SK-N-SH (cell line): Measurements from ENCODE around the gene BRICD5.

Experiments
- ELF1 ChIP-seq: IDR thresholded peaks from 2 replicates; pipeline ENCODE4 v1.4.0; 2012
- EP300 ChIP-seq, 2 experiments: IDR thresholded peaks; 2 replicates each; pipeline versions ENCODE4 v1.4.0 to v1.6.1; 2012; ENCODE audit warnings: borderline replicate concordance in 1 of 2, low read depth in 1 of 2, low read length in 1 of 2
- FOXM1 ChIP-seq: IDR thresholded peaks from 2 replicates; pipeline ENCODE4 v1.4.0; 2012; ENCODE audit warnings: low read depth, mild to moderate bottlenecking
- JUND ChIP-seq: IDR thresholded peaks from 2 replicates; pipeline ENCODE4 v1.4.0; 2012
- NFIC ChIP-seq: IDR thresholded peaks from 2 replicates; pipeline ENCODE4 v1.4.0; 2012; ENCODE audit warnings: borderline replicate concordance
- POLR2AphosphoS5 ChIP-seq: IDR thresholded peaks from 2 replicates; pipeline ENCODE4 v1.6.1; 2012; ENCODE audit warnings: low read depth, low read length
- TCF12 ChIP-seq: IDR thresholded peaks from 2 replicates; pipeline ENCODE4 v1.4.0; 2012
- TEAD4 ChIP-seq: IDR thresholded peaks from 2 replicates; pipeline ENCODE4 v1.4.0; 2012; ENCODE audit warnings: mild to moderate bottlenecking, borderline replicate concordance; ENCODE audit not compliant: insufficient read depth
- YY1 ChIP-seq: IDR thresholded peaks from 2 replicates; pipeline ENCODE4 v1.4.0; 2012; ENCODE audit warnings: low read depth, mild to moderate bottlenecking
- TF ChIP-seq, protein P1 (sequence below): fragments of 200-600 bp; sonication (generic); IDR thresholded peaks from 2 replicates; pipeline ENCODE4 v1.6.1; 2017; ENCODE audit warnings: antibody characterized with exemption, mild to moderate bottlenecking, moderate library complexity
- TF ChIP-seq, protein P2 (sequence below): fragments of 150-350 bp; IDR thresholded peaks from 2 replicates; pipeline ENCODE4 v1.6.1; 2017; ENCODE audit warnings: antibody characterized with exemption, low read length, low read depth, borderline replicate concordance
- TF ChIP-seq, protein P3 (sequence below): IDR thresholded peaks from 2 replicates; pipeline ENCODE4 v1.6.1; 2012; ENCODE audit warnings: mild to moderate bottlenecking, low read depth, low read length, moderate library complexity

DNA sequence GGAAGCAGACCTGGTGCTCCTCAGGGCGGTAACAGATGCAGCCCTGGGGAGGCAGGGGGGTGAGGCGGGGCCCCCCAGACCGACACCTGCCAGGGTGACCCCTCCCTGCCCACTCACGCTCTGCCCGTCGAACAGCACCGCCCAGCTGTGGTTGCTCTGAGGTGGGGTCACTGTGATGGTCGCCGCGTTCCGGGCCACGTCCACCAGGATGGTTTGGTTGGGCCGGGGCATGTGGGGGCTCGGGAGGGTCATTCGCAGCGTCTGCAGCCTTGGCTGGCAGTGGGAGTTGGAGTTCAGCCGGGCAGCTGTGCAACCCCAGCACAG lies 692 bp downstream of the BRICD5 start:
- TF ChIP-seq ELF1 (no peak), YY1 (no peak), EP300 (IDR thresholded peaks at IDR 0.05; ENCODE audit: borderline replicate concordance in 1 of 2, low read depth in 1 of 2, low read length in 1 of 2) (no peak), NFIC (no peak), FOXM1 (no peak), POLR2AphosphoS5 (no peak), JUND (no peak), TEAD4 (no peak), TCF12 (no peak)
- TF ChIP-seq, protein P1, sequence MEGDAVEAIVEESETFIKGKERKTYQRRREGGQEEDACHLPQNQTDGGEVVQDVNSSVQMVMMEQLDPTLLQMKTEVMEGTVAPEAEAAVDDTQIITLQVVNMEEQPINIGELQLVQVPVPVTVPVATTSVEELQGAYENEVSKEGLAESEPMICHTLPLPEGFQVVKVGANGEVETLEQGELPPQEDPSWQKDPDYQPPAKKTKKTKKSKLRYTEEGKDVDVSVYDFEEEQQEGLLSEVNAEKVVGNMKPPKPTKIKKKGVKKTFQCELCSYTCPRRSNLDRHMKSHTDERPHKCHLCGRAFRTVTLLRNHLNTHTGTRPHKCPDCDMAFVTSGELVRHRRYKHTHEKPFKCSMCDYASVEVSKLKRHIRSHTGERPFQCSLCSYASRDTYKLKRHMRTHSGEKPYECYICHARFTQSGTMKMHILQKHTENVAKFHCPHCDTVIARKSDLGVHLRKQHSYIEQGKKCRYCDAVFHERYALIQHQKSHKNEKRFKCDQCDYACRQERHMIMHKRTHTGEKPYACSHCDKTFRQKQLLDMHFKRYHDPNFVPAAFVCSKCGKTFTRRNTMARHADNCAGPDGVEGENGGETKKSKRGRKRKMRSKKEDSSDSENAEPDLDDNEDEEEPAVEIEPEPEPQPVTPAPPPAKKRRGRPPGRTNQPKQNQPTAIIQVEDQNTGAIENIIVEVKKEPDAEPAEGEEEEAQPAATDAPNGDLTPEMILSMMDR: no peak
- TF ChIP-seq, protein P2, sequence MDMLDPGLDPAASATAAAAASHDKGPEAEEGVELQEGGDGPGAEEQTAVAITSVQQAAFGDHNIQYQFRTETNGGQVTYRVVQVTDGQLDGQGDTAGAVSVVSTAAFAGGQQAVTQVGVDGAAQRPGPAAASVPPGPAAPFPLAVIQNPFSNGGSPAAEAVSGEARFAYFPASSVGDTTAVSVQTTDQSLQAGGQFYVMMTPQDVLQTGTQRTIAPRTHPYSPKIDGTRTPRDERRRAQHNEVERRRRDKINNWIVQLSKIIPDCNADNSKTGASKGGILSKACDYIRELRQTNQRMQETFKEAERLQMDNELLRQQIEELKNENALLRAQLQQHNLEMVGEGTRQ: no peak
- TF ChIP-seq, protein P3, sequence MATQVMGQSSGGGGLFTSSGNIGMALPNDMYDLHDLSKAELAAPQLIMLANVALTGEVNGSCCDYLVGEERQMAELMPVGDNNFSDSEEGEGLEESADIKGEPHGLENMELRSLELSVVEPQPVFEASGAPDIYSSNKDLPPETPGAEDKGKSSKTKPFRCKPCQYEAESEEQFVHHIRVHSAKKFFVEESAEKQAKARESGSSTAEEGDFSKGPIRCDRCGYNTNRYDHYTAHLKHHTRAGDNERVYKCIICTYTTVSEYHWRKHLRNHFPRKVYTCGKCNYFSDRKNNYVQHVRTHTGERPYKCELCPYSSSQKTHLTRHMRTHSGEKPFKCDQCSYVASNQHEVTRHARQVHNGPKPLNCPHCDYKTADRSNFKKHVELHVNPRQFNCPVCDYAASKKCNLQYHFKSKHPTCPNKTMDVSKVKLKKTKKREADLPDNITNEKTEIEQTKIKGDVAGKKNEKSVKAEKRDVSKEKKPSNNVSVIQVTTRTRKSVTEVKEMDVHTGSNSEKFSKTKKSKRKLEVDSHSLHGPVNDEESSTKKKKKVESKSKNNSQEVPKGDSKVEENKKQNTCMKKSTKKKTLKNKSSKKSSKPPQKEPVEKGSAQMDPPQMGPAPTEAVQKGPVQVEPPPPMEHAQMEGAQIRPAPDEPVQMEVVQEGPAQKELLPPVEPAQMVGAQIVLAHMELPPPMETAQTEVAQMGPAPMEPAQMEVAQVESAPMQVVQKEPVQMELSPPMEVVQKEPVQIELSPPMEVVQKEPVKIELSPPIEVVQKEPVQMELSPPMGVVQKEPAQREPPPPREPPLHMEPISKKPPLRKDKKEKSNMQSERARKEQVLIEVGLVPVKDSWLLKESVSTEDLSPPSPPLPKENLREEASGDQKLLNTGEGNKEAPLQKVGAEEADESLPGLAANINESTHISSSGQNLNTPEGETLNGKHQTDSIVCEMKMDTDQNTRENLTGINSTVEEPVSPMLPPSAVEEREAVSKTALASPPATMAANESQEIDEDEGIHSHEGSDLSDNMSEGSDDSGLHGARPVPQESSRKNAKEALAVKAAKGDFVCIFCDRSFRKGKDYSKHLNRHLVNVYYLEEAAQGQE: no peak
